Mesothelial cell of epicardium (in vitro differentiated cells): ENCODE measurements around the gene PPP1R3G. TPM values are rescaled to one million over a fixed set of nuclear protein-coding genes. Genes with fewer than 3 reads are reported as not detected.
"Not testable (repeated sequence)": the region's sequence is repeated elsewhere in the genome, so short reads cannot be mapped to it uniquely, and the experiment has no call there.

ENCODE experiments used
- DNase-seq, 2 experiments: peaks; one replicate each; pipeline ENCODE4 v3.0.0; 2021; ENCODE audit warnings: low spot score in 2 of 2; ENCODE audit not compliant: unreplicated experiment in 2 of 2
- H3K27ac Mint-ChIP-seq: 2 replicates; pipeline ENCODE4 v1.8.0; 2021; ENCODE audit warnings: mixed read lengths
- H3K27me3 Mint-ChIP-seq: 2 replicates; pipeline ENCODE4 v1.8.0; 2021; ENCODE audit warnings: low read depth, mixed read lengths
- H3K36me3 Mint-ChIP-seq: 2 replicates; pipeline ENCODE4 v1.8.0; 2021; ENCODE audit warnings: mixed read lengths
- H3K4me1 Mint-ChIP-seq: 2 replicates; pipeline ENCODE4 v1.8.0; 2021; ENCODE audit warnings: mixed read lengths
- H3K4me3 Mint-ChIP-seq: 2 replicates; pipeline ENCODE4 v1.8.0; 2021; ENCODE audit warnings: mild to moderate bottlenecking, moderate library complexity, mixed read lengths
- H3K9me3 Mint-ChIP-seq: 2 replicates; pipeline ENCODE4 v1.8.0; 2021; ENCODE audit warnings: mixed read lengths
- CTCF ChIP-seq: fragments of 200-600 bp; sonication (generic); IDR thresholded peaks from one replicate; pipeline ENCODE4 v1.5.0; 2021; ENCODE audit warnings: antibody characterized with exemption; ENCODE audit not compliant: unreplicated experiment
- total RNA-seq: library from RNA; stranded (reverse); gene quantifications from 3 replicates; pipeline ENCODE4 v1.2.1, GENCODE V29; 2021

PPP1R3G gene
- total RNA-seq, 1 donor from 2014 or later = 1.1 TPM

DNA sequence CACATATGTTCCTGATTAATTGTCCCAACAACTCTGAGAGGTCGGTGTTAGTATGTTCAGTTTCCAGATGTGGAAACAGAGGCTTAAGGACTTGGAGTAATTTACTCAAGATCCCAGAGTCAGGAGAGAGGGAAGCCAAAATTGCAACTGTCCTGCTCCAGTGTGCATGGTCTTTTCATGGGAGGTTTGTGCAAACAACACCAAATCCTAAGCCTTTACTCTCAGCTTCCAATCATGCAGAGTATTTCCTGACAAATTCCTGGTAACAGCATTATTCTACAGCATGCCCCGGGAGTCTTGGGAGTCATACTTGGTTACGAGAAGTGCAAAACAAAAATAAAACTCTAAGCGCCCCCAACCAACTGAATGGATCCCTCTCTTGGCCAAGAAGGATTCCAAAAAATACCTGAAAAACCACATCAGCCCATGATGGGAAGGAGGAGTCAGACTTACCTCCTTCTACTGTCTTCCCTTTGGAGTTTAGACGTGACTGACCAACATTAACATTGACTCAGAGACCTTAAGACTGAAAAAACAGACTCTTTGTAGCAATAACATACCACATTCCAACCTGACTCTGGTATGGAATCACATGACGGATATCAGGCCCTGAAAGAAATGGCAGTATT, 30.8 kb upstream of the PPP1R3G start:
- no peaks in the 10 kb centered on the region for H3K27me3 Mint-ChIP-seq
- no peak for DNase-seq
- peaks cover 9% of the 10 kb centered on the region for H3K36me3 Mint-ChIP-seq
- no peak overlapping the region for H3K4me3 Mint-ChIP-seq
- peak overlapping the region; percentile 75 for H3K27ac Mint-ChIP-seq
- peaks cover 12% of the 10 kb centered on the region for H3K4me1 Mint-ChIP-seq
- peaks cover 44% of the 10 kb centered on the region for H3K9me3 Mint-ChIP-seq
- no peak for TF ChIP-seq CTCF

DNA sequence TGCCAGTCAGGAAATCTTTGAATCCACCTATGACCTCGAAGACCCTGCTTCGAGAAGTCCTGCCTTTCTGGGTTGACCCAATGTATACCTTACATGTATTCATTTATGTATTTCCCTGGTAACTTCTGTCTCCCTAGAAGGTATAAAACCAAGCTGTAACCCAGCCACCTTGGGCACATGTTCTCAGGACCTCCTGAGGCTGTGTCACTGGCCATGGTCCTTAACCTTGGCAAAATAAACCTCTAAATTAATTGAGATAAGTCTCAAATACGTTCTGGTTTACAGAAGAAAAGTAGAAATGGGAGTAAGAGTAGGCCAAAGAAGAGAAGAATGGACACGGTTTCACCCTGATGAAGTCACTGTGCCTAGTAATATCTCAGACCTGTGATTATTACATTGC, 30.0 kb upstream of the PPP1R3G start:
- H3K36me3 Mint-ChIP-seq = peaks cover 9% of the 10 kb centered on the region
- TF ChIP-seq CTCF = no peak
- no peak for DNase-seq
- H3K27ac Mint-ChIP-seq = no peak overlapping the region
- peaks cover 12% of the 10 kb centered on the region for H3K4me1 Mint-ChIP-seq
- H3K27me3 Mint-ChIP-seq = no peaks in the 10 kb centered on the region
- no peak overlapping the region for H3K4me3 Mint-ChIP-seq
- H3K9me3 Mint-ChIP-seq = peaks cover 40% of the 10 kb centered on the region

- no peak for TF ChIP-seq CTCF
- no peak overlapping the region for H3K4me3 Mint-ChIP-seq
- H3K27me3 Mint-ChIP-seq = no peaks in the 10 kb centered on the region
- peaks cover 15% of the 10 kb centered on the region for H3K9me3 Mint-ChIP-seq
- no peak overlapping the region for H3K27ac Mint-ChIP-seq
- DNase-seq = no peak
- no peaks in the 10 kb centered on the region for H3K36me3 Mint-ChIP-seq
- peaks cover 8% of the 10 kb centered on the region for H3K4me1 Mint-ChIP-seq
These were observed 26.9 kb upstream of the PPP1R3G start for GRCh38 chr6:5058254-5058653.

GRCh38 chr6:5059036-5059896, 25.9 kb upstream of the PPP1R3G start:
- no peaks in the 10 kb centered on the region for H3K27me3 Mint-ChIP-seq
- H3K4me1 Mint-ChIP-seq = peaks cover 3% of the 10 kb centered on the region
- no peak overlapping the region for H3K27ac Mint-ChIP-seq
- TF ChIP-seq CTCF = no peak
- DNase-seq = no peak
- no peaks in the 10 kb centered on the region for H3K36me3 Mint-ChIP-seq
- no peak overlapping the region for H3K4me3 Mint-ChIP-seq
- peaks cover 15% of the 10 kb centered on the region for H3K9me3 Mint-ChIP-seq

DNA sequence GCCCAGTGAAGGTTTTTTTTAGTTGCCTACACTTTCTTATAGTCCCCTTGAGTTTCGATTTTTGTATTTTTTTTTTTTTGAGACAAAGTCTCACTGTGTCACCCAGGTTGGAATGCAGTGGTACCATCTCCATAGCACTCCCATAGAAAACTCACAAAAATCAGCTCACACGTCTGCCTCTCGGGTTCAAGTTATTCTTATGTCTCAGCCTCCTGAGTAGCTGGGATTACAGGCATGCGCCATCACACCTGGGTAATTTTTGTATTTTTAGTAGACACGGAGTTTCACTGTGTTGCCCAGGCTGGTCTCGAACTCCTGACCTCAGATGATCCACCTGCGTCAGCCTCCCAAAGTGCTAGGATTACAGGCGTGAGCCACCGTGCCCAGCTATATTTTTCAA, 24.7 kb upstream of the PPP1R3G start:
- H3K4me3 Mint-ChIP-seq, H3K4me1 Mint-ChIP-seq, H3K27ac Mint-ChIP-seq, H3K36me3 Mint-ChIP-seq, DNase-seq, H3K27me3 Mint-ChIP-seq, H3K9me3 Mint-ChIP-seq: not testable (repeated sequence)

GRCh38 chr6:5061152-5061551, 24.0 kb upstream of the PPP1R3G start:
- Mint-ChIP-seq H3K9me3 (no peaks in the 10 kb centered on the region), H3K27me3 (no peaks in the 10 kb centered on the region), H3K36me3 (no peaks in the 10 kb centered on the region), H3K27ac (no peak overlapping the region), H3K4me3 (no peak overlapping the region), H3K4me1 (no peaks in the 10 kb centered on the region)
- TF ChIP-seq CTCF = no peak
- no peak for DNase-seq
